ENCODE measurements around the gene IZUMO1R. TPM values are rescaled to one million over a fixed set of nuclear protein-coding genes. Genes with fewer than 3 reads are reported as not detected.

Gene IZUMO1R
- total and polyA plus RNA-seq, 4 donors = 0.21 TPM; not detected in 3

- TF ChIP-seq HNF4G (IDR thresholded peaks at IDR 0.05) (no peak), FOXA1 (IDR thresholded peaks at IDR 0.05) (no peak), ATF3 (IDR thresholded peaks at IDR 0.05) (no peak), JUND (IDR thresholded peaks at IDR 0.05) (no peak)
- no peaks in the 10 kb centered on the region for H3K27me3 ChIP-seq (ENCODE audit: control insufficient read depth in 4 of 4, insufficient read depth in 4 of 4, low read length in 3 of 4)
- no peak overlapping the region for H3K9ac ChIP-seq (ENCODE audit: low read depth in 1 of 2, low read length in 2 of 2)
- H3K9me3 ChIP-seq (ENCODE audit: control insufficient read depth in 4 of 4, low read length in 3 of 4) = no peaks in the 10 kb centered on the region
- 32% methylated on average over 1 of the region's 1 CpG for WGBS
- no peaks in the 10 kb centered on the region for H3K4me1 ChIP-seq (ENCODE audit: control insufficient read depth in 4 of 4, insufficient read depth in 4 of 4, low read length in 3 of 4)
- H3K4me3 ChIP-seq (ENCODE audit: low read depth in 1 of 3, low read length in 3 of 3) = no peak overlapping the region
- no peak for DNase-seq (ENCODE audit: low spot score)
- H3K36me3 ChIP-seq (ENCODE audit: control insufficient read depth in 4 of 4, insufficient read depth in 3 of 4, low read depth in 1 of 4, low read length in 3 of 4) = no peaks in the 10 kb centered on the region
- H3K27ac ChIP-seq (ENCODE audit: low read depth in 1 of 2, low read length in 2 of 2) = no peak overlapping the region
These were observed 5.4 kb downstream of the IZUMO1R start for GRCh38 chr11:94309757-94310156.

GRCh38 chr11:94310191-94310875, 6.0 kb downstream of the IZUMO1R start:
- no peaks in the 10 kb centered on the region for H3K9me3 ChIP-seq (ENCODE audit: control insufficient read depth in 4 of 4, low read length in 3 of 4)
- TF ChIP-seq TAF1 (conservative IDR thresholded peaks at IDR 0.05) (no peak), NR2F2 (IDR thresholded peaks at IDR 0.05) (peak; percentile 65), REST (IDR thresholded peaks at IDR 0.05) (no peak)
- 60% methylated on average over 5 of the region's 5 CpGs for WGBS
- no peak overlapping the region for H3K27ac ChIP-seq (ENCODE audit: low read depth in 1 of 2, low read length in 2 of 2)
- H3K27me3 ChIP-seq (ENCODE audit: control insufficient read depth in 4 of 4, insufficient read depth in 4 of 4, low read length in 3 of 4) = no peaks in the 10 kb centered on the region
- no peaks in the 10 kb centered on the region for H3K4me1 ChIP-seq (ENCODE audit: control insufficient read depth in 4 of 4, insufficient read depth in 4 of 4, low read length in 3 of 4)
- no peak for DNase-seq (ENCODE audit: low spot score)
- H3K9ac ChIP-seq (ENCODE audit: low read depth in 1 of 2, low read length in 2 of 2) = no peak overlapping the region
- no peaks in the 10 kb centered on the region for H3K36me3 ChIP-seq (ENCODE audit: control insufficient read depth in 4 of 4, insufficient read depth in 3 of 4, low read depth in 1 of 4, low read length in 3 of 4)
- no peak overlapping the region for H3K4me3 ChIP-seq (ENCODE audit: low read depth in 1 of 3, low read length in 3 of 3)

- no peak for DNase-seq (ENCODE audit: low spot score)
- Histone ChIP-seq H3K9ac (ENCODE audit: low read depth in 1 of 2, low read length in 2 of 2) (no peak overlapping the region), H3K9me3 (ENCODE audit: control insufficient read depth in 4 of 4, low read length in 3 of 4) (no peaks in the 10 kb centered on the region), H3K36me3 (ENCODE audit: control insufficient read depth in 4 of 4, insufficient read depth in 3 of 4, low read depth in 1 of 4, low read length in 3 of 4) (no peaks in the 10 kb centered on the region), H3K27ac (ENCODE audit: low read depth in 1 of 2, low read length in 2 of 2) (no peak overlapping the region), H3K4me1 (ENCODE audit: control insufficient read depth in 4 of 4, insufficient read depth in 4 of 4, low read length in 3 of 4) (no peaks in the 10 kb centered on the region), H3K27me3 (ENCODE audit: control insufficient read depth in 4 of 4, insufficient read depth in 4 of 4, low read length in 3 of 4) (no peaks in the 10 kb centered on the region), H3K4me3 (ENCODE audit: low read depth in 1 of 3, low read length in 3 of 3) (no peak overlapping the region)
- WGBS = 67% methylated on average over 4 of the region's 4 CpGs
- no peak for TF ChIP-seq GABPA (IDR thresholded peaks at IDR 0.05 in 1 of 2, conservative IDR thresholded peaks at IDR 0.05 in 1 of 2)
- no peak for TF ChIP-seq HNF4G (IDR thresholded peaks at IDR 0.05)
- no peak for TF ChIP-seq EGR1 (IDR thresholded peaks at IDR 0.05; ENCODE audit: low read depth in 2 of 2)
- no peak for TF ChIP-seq REST (IDR thresholded peaks at IDR 0.05)
- no peak for TF ChIP-seq NR2F2 (IDR thresholded peaks at IDR 0.05)
- no peak for TF ChIP-seq YY1 (IDR thresholded peaks at IDR 0.05)
- TF ChIP-seq RXRA (IDR thresholded peaks at IDR 0.05) = no peak
- no peak for TF ChIP-seq SP1 (IDR thresholded peaks at IDR 0.05)
- no peak for TF ChIP-seq FOXA1 (IDR thresholded peaks at IDR 0.05)
- no peak for TF ChIP-seq FOXA2 (IDR thresholded peaks at IDR 0.05)
- no peak for TF ChIP-seq ZBTB33 (IDR thresholded peaks at IDR 0.05)
- TF ChIP-seq CTCF (IDR thresholded peaks at IDR 0.05; ENCODE audit: low read depth, low read length, missing input control) = no peak
- TF ChIP-seq RAD21 (IDR thresholded peaks at IDR 0.05) = no peak
- no peak for TF ChIP-seq MAX (IDR thresholded peaks at IDR 0.05)
These were observed 8.0 kb downstream of the IZUMO1R start for GRCh38 chr11:94312339-94312738.
